GM12878 (cell line): ENCODE measurements around the gene MAST3. TPM values are rescaled to one million over a fixed set of nuclear protein-coding genes. Genes with fewer than 3 reads are reported as not detected.

Experiments
- FOXM1 ChIP-seq: IDR thresholded peaks from 2 replicates; pipeline ENCODE4 v1.6.1; 2012; ENCODE audit warnings: low read depth, mild to moderate bottlenecking, inconsistent platforms, low read length, moderate library complexity
- HDAC2 ChIP-seq: fragments of 200-600 bp; sonication (generic); IDR thresholded peaks from 2 replicates; pipeline ENCODE4 v1.6.1; 2017
- HSF1 ChIP-seq: fragments of 150-350 bp; IDR thresholded peaks from 2 replicates; pipeline ENCODE4 v1.6.1; 2014; ENCODE audit warnings: mild to moderate bottlenecking, low read depth, low read length
- JUNB ChIP-seq: IDR thresholded peaks from 2 replicates; pipeline ENCODE4 v1.6.1; 2016; ENCODE audit warnings: antibody characterized with exemption, mild to moderate bottlenecking
- SMC3 ChIP-seq: IDR thresholded peaks from 2 replicates; pipeline ENCODE4 v1.6.1; 2011; ENCODE audit warnings: low read length, improper control_type of control experiment, borderline replicate concordance
- ZNF217 ChIP-seq: fragments of 450-650 bp; IDR thresholded peaks from 2 replicates; pipeline ENCODE4 v1.6.1; 2017; ENCODE audit warnings: antibody characterized with exemption, mild to moderate bottlenecking
- polyA plus RNA-seq, 11 experiments: library from polyadenylated mRNA; depleted of rRNA in 4 of 11; unstranded in 6 of 11; stranded (reverse) in 5 of 11; fragments of >200 nt; fragmentation: Nextera tagmentation in 4 of 11; fragmentation: Illumina TruSeq in 1 of 11; extraction: Ambion mirVana in 4 of 11; extraction: Trizol in 1 of 11; gene quantifications; 1 replicate in 1 of 11; 2 replicates in 10 of 11; pipeline versions ENCODE4 v1.2.1 to v1.2.3, GENCODE V29; 2011 to 2016; ENCODE audit warnings: inconsistent platforms in 2 of 11, missing spikeins in 2 of 11, low read depth in 1 of 11
- total RNA-seq, 4 experiments: library from RNA; depleted of rRNA in 3 of 4; stranded (reverse); fragments of >200 nt in 3 of 4; fragmentation: Illumina TruSeq in 1 of 4; extraction: Trizol in 1 of 4; gene quantifications; 2 replicates each; pipeline versions ENCODE4 v1.2.1 to v1.2.3, GENCODE V29; 2013 to 2021
- TF ChIP-seq, protein P1 (sequence below): fragments of 450-650 bp; IDR thresholded peaks from 2 replicates; pipeline ENCODE4 v1.6.1; 2017; ENCODE audit warnings: mild to moderate bottlenecking, moderate library complexity
- TF ChIP-seq, protein P2 (sequence below): fragments of 450-650 bp; IDR thresholded peaks from 2 replicates; pipeline ENCODE4 v1.6.1; 2017; ENCODE audit warnings: antibody characterized with exemption, mild to moderate bottlenecking, moderate library complexity
- TF ChIP-seq, protein P3 (sequence below): fragments of 450-650 bp; IDR thresholded peaks from 2 replicates; pipeline ENCODE4 v1.6.1; 2018; ENCODE audit warnings: borderline replicate concordance, mild to moderate bottlenecking; ENCODE audit not compliant: partially characterized antibody
- TF ChIP-seq, protein P4 (sequence below): fragments of 450-650 bp; IDR thresholded peaks from 2 replicates; pipeline ENCODE4 v1.6.1; 2016; ENCODE audit warnings: mild to moderate bottlenecking
- TF ChIP-seq, protein P5 (sequence below): fragments of 450-650 bp; IDR thresholded peaks from 2 replicates; pipeline ENCODE4 v1.6.1; 2017; ENCODE audit warnings: mild to moderate bottlenecking
- TF ChIP-seq, protein P6 (sequence below), 3 experiments: IDR thresholded peaks in 2 of 3; conservative IDR thresholded peaks in 1 of 3; 2 replicates each; pipeline ENCODE4 v1.5.1; 2011; ENCODE audit warnings: low read depth in 3 of 3, low read length in 3 of 3, mild to moderate bottlenecking in 3 of 3, control low read depth in 2 of 3, moderate library complexity in 2 of 3, inconsistent platforms in 1 of 3, mixed read lengths in 1 of 3; ENCODE audit not compliant: control insufficient read depth in 2 of 3, insufficient read depth in 1 of 3; ENCODE audit errors: extremely low read depth in 1 of 3

MAST3 gene
- total and polyA plus RNA-seq, 10 of the 15 experiments (the other 5 are each of a cell fraction or from before 2014, with no cell fraction given): 3.0 to 22.2 (median 7.5) TPM

DNA sequence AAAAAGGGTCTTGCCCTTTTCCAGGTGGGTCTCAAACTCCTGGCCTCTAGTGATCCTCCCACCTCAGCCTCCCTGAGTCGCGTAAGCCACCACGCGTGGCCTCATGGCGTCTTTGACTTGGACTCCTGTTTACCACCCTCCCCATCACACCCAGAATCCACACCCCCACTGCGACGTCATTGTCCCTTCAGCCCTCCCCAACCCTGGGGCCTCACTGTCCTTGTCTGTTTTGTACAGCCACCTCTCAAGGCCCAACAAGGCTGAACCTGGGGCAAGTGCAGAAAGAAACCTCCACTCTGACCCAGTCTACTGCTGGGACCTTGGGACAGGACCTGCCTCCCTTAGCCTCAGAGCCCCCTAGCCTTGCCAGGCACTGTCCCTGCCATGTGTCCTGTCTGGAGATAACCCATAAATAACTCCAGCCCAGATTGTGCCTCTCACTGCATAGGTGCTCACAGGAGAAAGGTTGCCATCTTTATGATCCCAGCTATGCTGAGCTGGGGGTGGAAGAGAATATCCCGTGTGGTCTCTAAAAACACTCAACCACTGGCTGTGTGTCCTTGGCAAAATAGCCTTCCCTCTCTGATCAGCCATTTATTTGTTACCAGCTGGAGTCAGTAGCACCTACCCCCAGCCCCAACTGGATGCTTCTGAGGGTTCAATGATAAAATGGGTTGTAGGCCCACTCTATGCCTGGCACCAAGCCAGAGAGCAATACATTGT lies 74.2 kb downstream of the MAST3 start (continued):
- TF ChIP-seq, protein P1, sequence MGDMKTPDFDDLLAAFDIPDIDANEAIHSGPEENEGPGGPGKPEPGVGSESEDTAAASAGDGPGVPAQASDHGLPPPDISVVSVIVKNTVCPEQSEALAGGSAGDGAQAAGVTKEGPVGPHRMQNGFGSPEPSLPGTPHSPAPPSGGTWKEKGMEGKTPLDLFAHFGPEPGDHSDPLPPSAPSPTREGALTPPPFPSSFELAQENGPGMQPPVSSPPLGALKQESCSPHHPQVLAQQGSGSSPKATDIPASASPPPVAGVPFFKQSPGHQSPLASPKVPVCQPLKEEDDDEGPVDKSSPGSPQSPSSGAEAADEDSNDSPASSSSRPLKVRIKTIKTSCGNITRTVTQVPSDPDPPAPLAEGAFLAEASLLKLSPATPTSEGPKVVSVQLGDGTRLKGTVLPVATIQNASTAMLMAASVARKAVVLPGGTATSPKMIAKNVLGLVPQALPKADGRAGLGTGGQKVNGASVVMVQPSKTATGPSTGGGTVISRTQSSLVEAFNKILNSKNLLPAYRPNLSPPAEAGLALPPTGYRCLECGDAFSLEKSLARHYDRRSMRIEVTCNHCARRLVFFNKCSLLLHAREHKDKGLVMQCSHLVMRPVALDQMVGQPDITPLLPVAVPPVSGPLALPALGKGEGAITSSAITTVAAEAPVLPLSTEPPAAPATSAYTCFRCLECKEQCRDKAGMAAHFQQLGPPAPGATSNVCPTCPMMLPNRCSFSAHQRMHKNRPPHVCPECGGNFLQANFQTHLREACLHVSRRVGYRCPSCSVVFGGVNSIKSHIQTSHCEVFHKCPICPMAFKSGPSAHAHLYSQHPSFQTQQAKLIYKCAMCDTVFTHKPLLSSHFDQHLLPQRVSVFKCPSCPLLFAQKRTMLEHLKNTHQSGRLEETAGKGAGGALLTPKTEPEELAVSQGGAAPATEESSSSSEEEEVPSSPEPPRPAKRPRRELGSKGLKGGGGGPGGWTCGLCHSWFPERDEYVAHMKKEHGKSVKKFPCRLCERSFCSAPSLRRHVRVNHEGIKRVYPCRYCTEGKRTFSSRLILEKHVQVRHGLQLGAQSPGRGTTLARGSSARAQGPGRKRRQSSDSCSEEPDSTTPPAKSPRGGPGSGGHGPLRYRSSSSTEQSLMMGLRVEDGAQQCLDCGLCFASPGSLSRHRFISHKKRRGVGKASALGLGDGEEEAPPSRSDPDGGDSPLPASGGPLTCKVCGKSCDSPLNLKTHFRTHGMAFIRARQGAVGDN: peak; percentile 83
- TF ChIP-seq, protein P2, sequence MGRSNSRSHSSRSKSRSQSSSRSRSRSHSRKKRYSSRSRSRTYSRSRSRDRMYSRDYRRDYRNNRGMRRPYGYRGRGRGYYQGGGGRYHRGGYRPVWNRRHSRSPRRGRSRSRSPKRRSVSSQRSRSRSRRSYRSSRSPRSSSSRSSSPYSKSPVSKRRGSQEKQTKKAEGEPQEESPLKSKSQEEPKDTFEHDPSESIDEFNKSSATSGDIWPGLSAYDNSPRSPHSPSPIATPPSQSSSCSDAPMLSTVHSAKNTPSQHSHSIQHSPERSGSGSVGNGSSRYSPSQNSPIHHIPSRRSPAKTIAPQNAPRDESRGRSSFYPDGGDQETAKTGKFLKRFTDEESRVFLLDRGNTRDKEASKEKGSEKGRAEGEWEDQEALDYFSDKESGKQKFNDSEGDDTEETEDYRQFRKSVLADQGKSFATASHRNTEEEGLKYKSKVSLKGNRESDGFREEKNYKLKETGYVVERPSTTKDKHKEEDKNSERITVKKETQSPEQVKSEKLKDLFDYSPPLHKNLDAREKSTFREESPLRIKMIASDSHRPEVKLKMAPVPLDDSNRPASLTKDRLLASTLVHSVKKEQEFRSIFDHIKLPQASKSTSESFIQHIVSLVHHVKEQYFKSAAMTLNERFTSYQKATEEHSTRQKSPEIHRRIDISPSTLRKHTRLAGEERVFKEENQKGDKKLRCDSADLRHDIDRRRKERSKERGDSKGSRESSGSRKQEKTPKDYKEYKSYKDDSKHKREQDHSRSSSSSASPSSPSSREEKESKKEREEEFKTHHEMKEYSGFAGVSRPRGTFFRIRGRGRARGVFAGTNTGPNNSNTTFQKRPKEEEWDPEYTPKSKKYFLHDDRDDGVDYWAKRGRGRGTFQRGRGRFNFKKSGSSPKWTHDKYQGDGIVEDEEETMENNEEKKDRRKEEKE: no peak
- TF ChIP-seq ZNF217: peak; percentile 77
- TF ChIP-seq, protein P3, sequence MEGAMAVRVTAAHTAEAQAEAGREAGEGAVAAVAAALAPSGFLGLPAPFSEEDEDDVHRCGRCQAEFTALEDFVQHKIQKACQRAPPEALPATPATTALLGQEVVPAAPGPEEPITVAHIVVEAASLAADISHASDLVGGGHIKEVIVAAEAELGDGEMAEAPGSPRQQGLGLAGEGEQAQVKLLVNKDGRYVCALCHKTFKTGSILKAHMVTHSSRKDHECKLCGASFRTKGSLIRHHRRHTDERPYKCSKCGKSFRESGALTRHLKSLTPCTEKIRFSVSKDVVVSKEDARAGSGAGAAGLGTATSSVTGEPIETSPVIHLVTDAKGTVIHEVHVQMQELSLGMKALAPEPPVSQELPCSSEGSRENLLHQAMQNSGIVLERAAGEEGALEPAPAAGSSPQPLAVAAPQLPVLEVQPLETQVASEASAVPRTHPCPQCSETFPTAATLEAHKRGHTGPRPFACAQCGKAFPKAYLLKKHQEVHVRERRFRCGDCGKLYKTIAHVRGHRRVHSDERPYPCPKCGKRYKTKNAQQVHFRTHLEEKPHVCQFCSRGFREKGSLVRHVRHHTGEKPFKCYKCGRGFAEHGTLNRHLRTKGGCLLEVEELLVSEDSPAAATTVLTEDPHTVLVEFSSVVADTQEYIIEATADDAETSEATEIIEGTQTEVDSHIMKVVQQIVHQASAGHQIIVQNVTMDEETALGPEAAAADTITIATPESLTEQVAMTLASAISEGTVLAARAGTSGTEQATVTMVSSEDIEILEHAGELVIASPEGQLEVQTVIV: no peak
- TF ChIP-seq HSF1: no peak
- TF ChIP-seq, protein P4, sequence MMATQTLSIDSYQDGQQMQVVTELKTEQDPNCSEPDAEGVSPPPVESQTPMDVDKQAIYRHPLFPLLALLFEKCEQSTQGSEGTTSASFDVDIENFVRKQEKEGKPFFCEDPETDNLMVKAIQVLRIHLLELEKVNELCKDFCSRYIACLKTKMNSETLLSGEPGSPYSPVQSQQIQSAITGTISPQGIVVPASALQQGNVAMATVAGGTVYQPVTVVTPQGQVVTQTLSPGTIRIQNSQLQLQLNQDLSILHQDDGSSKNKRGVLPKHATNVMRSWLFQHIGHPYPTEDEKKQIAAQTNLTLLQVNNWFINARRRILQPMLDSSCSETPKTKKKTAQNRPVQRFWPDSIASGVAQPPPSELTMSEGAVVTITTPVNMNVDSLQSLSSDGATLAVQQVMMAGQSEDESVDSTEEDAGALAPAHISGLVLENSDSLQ: no peak
- TF ChIP-seq JUNB: no peak
- TF ChIP-seq SMC3: no peak
- TF ChIP-seq, protein P5, sequence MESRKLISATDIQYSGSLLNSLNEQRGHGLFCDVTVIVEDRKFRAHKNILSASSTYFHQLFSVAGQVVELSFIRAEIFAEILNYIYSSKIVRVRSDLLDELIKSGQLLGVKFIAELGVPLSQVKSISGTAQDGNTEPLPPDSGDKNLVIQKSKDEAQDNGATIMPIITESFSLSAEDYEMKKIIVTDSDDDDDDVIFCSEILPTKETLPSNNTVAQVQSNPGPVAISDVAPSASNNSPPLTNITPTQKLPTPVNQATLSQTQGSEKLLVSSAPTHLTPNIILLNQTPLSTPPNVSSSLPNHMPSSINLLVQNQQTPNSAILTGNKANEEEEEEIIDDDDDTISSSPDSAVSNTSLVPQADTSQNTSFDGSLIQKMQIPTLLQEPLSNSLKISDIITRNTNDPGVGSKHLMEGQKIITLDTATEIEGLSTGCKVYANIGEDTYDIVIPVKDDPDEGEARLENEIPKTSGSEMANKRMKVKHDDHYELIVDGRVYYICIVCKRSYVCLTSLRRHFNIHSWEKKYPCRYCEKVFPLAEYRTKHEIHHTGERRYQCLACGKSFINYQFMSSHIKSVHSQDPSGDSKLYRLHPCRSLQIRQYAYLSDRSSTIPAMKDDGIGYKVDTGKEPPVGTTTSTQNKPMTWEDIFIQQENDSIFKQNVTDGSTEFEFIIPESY: no peak
- no peak for TF ChIP-seq HDAC2
- TF ChIP-seq, protein P6, sequence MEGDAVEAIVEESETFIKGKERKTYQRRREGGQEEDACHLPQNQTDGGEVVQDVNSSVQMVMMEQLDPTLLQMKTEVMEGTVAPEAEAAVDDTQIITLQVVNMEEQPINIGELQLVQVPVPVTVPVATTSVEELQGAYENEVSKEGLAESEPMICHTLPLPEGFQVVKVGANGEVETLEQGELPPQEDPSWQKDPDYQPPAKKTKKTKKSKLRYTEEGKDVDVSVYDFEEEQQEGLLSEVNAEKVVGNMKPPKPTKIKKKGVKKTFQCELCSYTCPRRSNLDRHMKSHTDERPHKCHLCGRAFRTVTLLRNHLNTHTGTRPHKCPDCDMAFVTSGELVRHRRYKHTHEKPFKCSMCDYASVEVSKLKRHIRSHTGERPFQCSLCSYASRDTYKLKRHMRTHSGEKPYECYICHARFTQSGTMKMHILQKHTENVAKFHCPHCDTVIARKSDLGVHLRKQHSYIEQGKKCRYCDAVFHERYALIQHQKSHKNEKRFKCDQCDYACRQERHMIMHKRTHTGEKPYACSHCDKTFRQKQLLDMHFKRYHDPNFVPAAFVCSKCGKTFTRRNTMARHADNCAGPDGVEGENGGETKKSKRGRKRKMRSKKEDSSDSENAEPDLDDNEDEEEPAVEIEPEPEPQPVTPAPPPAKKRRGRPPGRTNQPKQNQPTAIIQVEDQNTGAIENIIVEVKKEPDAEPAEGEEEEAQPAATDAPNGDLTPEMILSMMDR (IDR thresholded peaks at IDR 0.05 in 2 of 3, conservative IDR thresholded peaks at IDR 0.05 in 1 of 3; ENCODE audit: control insufficient read depth in 2 of 3, extremely low read depth in 1 of 3, insufficient read depth in 1 of 3, low read depth in 3 of 3, low read length in 3 of 3): no peak
- no peak for TF ChIP-seq FOXM1
